ENCODE data around the gene WDR1.

The WDR1 gene

GRCh38 chr4:10116569-10117358, at the start of gene WDR1:
Gene WDR1 (minus strand): TSS chr4:10116799. CDS start chr4:10116666, 133 bp downstream.
- peak; percentile 81 for DNase-seq

GRCh38 chr4:10164877-10165283, 48.3 kb upstream of the WDR1 start:
- DNase-seq: peak; percentile 4

- DNase-seq: no peak
Observed at GRCh38 chr4:10163296-10163695, 46.7 kb upstream of the WDR1 start.

- no peak for DNase-seq
Observed at GRCh38 chr4:10162341-10163000, 45.9 kb upstream of the WDR1 start.

- no peak for DNase-seq
Observed at GRCh38 chr4:10161840-10162239, 45.2 kb upstream of the WDR1 start.

GRCh38 chr4:10161146-10161545, 44.5 kb upstream of the WDR1 start:
- no peak for DNase-seq

GRCh38 chr4:10160281-10160856, 43.8 kb upstream of the WDR1 start:
- DNase-seq: no peak

- no peak for DNase-seq
Observed at GRCh38 chr4:10159671-10160070, 43.1 kb upstream of the WDR1 start.

GRCh38 chr4:10158333-10158942, 41.8 kb upstream of the WDR1 start:
- DNase-seq: no peak

GRCh38 chr4:10157478-10158332, 41.1 kb upstream of the WDR1 start:
- no peak for DNase-seq

GRCh38 chr4:10154241-10154640, 37.6 kb upstream of the WDR1 start:
- DNase-seq: no peak

- DNase-seq: no peak
Observed at GRCh38 chr4:10153161-10153560, 36.6 kb upstream of the WDR1 start.

- DNase-seq: no peak
Observed at GRCh38 chr4:10151182-10151581, 34.6 kb upstream of the WDR1 start.

GRCh38 chr4:10144966-10145365, 28.4 kb upstream of the WDR1 start:
- DNase-seq: no peak

GRCh38 chr4:10144479-10144878, 27.9 kb upstream of the WDR1 start:
- DNase-seq: no peak

- no peak for DNase-seq
Observed at GRCh38 chr4:10143171-10143570, 26.6 kb upstream of the WDR1 start.

GRCh38 chr4:10140866-10141759, 24.5 kb upstream of the WDR1 start:
- no peak for DNase-seq

GRCh38 chr4:10139518-10139917, 22.9 kb upstream of the WDR1 start:
- no peak for DNase-seq

- no peak for DNase-seq
Observed at GRCh38 chr4:10135260-10135659, 18.7 kb upstream of the WDR1 start.

- DNase-seq: no peak
Observed at GRCh38 chr4:10134141-10134540, 17.5 kb upstream of the WDR1 start.

- DNase-seq: no peak
Observed at GRCh38 chr4:10131202-10131601, 14.6 kb upstream of the WDR1 start.

All from GF-D8 (cell line).